Activated T-cell treated with anti-CD3 and anti-CD28 coated beads, Interleukin-2, amount 50 U/mL, for 24 hours (primary cell): ENCODE measurements around the gene F7.
"Not testable (repeated sequence)": the region's sequence is repeated elsewhere in the genome, so short reads cannot be mapped to it uniquely, and the experiment has no call there.

ENCODE experiments used
- DNase-seq: peaks from one replicate; pipeline ENCODE4 v3.0.0-alpha.2; 2020
- H3K27ac Mint-ChIP-seq: 2 replicates; pipeline ENCODE4 v1.8.0; 2020; ENCODE audit warnings: mild to moderate bottlenecking, mixed read lengths
- H3K27me3 Mint-ChIP-seq: 2 replicates; pipeline ENCODE4 v1.8.0; 2020; ENCODE audit warnings: mixed read lengths
- H3K36me3 Mint-ChIP-seq: 2 replicates; pipeline ENCODE4 v1.8.0; 2020; ENCODE audit warnings: low read depth, mixed read lengths
- H3K4me1 Mint-ChIP-seq: 2 replicates; pipeline ENCODE4 v1.8.0; 2020; ENCODE audit warnings: low read depth, mixed read lengths
- H3K4me3 Mint-ChIP-seq: 2 replicates; pipeline ENCODE4 v1.8.0; 2020; ENCODE audit warnings: mild to moderate bottlenecking, moderate library complexity, mixed read lengths
- H3K9me3 Mint-ChIP-seq: 2 replicates; pipeline ENCODE4 v1.8.0; 2020; ENCODE audit warnings: mixed read lengths

Gene F7

DNA sequence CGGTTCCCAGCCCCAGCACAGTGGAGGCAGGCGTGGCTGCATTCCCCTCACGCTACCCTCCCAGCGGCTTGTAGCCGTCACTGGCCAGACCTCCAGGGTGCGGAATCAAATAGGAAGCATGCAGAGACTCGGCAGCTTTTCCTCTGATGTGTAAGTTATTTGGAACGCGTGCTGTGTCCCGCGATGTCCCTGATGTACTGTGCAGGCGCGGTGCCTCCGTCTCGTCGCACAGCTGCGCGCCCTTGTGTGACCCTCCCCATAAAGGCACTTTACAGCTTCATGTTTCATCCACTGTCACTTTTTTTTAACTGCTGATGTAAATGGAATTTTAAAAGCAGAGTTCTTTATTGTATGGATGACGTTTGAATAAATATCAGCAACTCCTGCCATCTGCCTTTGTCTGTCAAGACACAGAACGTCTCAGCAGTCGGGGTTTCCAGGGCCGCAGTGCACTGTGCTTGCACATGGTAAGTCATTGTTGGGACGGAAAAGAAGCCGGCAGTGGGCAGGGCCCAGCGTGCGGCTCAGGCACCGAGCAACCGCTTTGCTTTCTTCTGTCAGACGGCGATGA lies 7.3 kb upstream of the F7 start:
- no peaks in the 10 kb centered on the region for H3K4me1 Mint-ChIP-seq
- no peaks in the 10 kb centered on the region for H3K27me3 Mint-ChIP-seq
- no peak for DNase-seq
- H3K4me3 Mint-ChIP-seq: no peak overlapping the region
- H3K9me3 Mint-ChIP-seq: no peaks in the 10 kb centered on the region
- no peak overlapping the region for H3K27ac Mint-ChIP-seq
- no peaks in the 10 kb centered on the region for H3K36me3 Mint-ChIP-seq

DNA sequence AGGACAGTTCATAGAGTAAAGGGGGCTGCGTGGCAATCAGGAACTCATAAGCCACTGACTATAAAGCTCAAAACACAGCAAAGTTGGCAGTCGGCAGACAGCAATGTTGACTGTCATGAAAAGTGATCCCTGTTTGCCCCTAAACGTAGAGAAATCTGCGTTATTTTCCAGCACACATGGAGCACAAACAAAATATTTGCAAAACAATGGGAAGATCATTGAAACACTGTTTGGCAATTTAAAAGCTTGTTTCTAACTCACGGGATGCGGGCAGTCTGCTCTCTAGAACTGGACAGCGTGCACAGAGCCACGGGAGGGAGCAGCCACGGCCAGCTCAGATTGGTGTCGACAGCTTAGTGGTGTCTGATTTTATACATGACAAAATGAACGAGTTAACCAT lies 6.4 kb upstream of the F7 start:
- H3K27me3 Mint-ChIP-seq: no peaks in the 10 kb centered on the region
- no peak overlapping the region for H3K27ac Mint-ChIP-seq
- no peaks in the 10 kb centered on the region for H3K4me1 Mint-ChIP-seq
- DNase-seq: no peak
- no peaks in the 10 kb centered on the region for H3K36me3 Mint-ChIP-seq
- no peaks in the 10 kb centered on the region for H3K9me3 Mint-ChIP-seq
- no peak overlapping the region for H3K4me3 Mint-ChIP-seq

DNA sequence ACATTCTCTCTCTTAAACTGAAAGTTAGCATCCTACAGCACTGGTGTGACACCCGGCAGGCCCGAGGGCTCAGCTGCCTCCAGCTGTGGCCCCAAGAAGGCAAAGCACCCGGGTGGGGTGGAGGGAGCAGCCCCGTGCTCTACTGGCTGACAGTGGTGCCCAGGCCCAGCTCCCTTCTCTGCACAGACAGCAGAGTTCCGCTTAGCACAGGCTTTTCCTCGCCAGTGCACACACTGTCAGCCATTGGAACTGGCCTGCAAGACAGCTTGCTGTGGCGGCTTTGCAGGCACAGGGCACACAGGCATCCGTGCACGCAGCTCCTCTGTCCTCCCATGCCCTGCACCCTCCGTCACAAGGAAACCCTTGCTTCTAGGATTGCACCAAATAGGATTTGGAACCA lies 3.3 kb upstream of the F7 start:
- not testable (repeated sequence) for H3K27me3 Mint-ChIP-seq, H3K4me3 Mint-ChIP-seq, DNase-seq, H3K36me3 Mint-ChIP-seq, H3K27ac Mint-ChIP-seq, H3K4me1 Mint-ChIP-seq, H3K9me3 Mint-ChIP-seq

DNA sequence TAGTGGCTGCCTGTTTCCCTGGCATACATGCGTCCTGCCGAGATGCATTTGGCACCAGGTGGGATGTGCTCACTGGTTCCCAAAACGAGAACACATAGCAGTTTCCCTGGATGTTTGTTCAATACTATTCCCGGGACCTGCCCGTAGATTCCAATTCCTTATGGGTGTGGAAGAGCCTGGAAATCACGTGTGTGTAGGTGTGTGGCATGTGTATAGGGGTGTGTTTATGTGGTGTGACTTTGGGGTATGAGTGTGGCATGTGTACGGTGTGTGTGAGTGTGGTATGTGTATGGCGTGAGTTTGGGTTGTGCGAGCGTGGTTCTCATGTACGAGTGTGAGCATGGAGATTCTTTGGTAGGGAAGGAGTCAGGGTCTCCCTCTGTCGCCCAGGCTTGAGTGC lies 2.9 kb upstream of the F7 start:
- Mint-ChIP-seq H3K9me3 (no peaks in the 10 kb centered on the region), H3K4me1 (no peaks in the 10 kb centered on the region), H3K36me3 (no peaks in the 10 kb centered on the region), H3K27me3 (no peaks in the 10 kb centered on the region), H3K4me3 (no peak overlapping the region), H3K27ac (no peak overlapping the region)
- no peak for DNase-seq

DNA sequence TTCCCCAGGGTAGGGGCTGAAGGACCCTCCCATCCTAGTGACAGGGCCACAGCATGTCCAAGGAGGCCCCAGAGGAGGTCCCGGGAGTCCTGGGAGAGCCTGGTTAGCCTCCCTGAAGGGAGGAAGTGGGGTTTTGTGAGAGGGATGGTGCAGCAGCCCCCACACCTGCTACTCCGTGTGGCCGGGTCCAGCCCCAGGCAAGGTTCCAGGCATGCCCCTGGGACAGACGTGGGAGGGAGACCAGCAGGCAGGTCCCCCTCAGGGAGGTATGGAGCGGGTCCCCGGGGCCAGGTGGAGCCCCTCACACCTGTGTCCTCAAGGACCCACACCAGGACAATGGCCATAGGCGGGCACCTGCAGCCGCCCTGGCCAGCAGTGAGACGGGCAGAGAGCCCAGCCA lies 1.9 kb upstream of the F7 start:
- no peak overlapping the region for H3K4me3 Mint-ChIP-seq
- H3K9me3 Mint-ChIP-seq: no peaks in the 10 kb centered on the region

DNA sequence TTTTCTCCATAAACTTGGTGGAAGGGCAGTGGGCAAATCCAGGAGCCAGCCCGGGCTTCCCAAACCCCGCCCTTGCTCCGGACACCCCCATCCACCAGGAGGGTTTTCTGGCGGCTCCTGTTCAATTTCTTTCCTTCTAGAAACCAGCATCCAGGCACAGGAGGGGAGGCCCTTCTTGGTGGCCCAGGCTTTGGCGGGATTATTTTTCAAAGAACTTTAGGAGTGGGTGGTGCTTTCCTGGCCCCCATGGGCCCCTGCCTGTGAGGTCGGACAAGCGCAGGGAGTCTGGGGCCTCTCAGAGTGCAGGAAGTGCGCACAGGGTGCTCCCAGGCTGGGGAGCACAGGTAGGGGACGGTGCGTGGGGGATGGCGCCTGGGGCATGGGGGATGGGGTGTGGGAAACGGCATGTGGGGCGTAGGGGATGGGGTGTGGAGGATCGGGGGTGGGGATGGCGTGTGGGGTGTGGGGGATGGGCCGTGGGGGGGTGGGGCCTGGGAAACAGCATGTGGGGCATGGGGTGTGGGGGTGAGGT lies 396 bp downstream of the F7 start:
- peaks cover 5% of the 10 kb centered on the region for H3K27me3 Mint-ChIP-seq
- DNase-seq: no peak
- no peak overlapping the region for H3K4me3 Mint-ChIP-seq
- H3K36me3 Mint-ChIP-seq: no peaks in the 10 kb centered on the region
- no peaks in the 10 kb centered on the region for H3K9me3 Mint-ChIP-seq
- peaks cover 1% of the 10 kb centered on the region for H3K4me1 Mint-ChIP-seq
- H3K27ac Mint-ChIP-seq: no peak overlapping the region

More for the DNA sequence above, 1.9 kb upstream of the F7 start:
- no peak overlapping the region for H3K27ac Mint-ChIP-seq
- H3K27me3 Mint-ChIP-seq: no peaks in the 10 kb centered on the region
- no peaks in the 10 kb centered on the region for H3K36me3 Mint-ChIP-seq
- no peak for DNase-seq
- H3K4me1 Mint-ChIP-seq: no peaks in the 10 kb centered on the region

DNA sequence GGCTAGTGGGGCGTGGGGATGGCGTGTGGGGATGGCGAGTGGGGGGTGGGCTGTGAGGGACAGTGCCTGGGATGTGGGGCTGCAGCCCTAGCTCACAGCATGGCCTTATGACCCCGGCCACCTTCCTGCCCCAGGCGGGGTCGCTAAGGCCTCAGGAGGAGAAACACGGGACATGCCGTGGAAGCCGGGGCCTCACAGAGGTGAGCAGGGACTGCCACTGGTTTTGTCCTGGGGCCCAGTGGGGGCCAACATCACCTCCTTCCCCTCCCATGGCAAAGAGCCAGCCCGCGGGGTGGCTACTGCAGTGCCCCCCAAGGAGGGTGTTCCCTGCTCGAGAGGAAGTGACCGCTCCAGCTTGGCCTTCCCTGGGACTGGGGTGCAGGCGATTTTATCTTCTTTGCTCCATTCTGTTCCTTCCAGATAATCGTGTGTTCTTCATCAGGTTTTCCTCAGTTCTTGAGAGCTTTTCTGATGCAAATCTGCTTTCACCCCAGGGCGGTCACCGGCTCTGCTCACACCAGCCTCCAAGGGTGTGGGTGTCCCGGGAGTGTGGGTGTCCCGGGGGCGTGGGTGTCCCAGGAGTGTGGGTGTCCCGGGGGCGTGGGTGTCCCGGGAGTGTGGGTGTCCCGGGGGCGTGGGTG lies 1.2 kb downstream of the F7 start:
- Mint-ChIP-seq H3K27me3 (peaks cover 6% of the 10 kb centered on the region), H3K4me3 (peak overlapping the region; percentile 53), H3K36me3 (no peaks in the 10 kb centered on the region), H3K27ac (peak overlapping the region; percentile 88), H3K4me1 (peaks cover 2% of the 10 kb centered on the region), H3K9me3 (no peaks in the 10 kb centered on the region)
- no peak for DNase-seq

DNA sequence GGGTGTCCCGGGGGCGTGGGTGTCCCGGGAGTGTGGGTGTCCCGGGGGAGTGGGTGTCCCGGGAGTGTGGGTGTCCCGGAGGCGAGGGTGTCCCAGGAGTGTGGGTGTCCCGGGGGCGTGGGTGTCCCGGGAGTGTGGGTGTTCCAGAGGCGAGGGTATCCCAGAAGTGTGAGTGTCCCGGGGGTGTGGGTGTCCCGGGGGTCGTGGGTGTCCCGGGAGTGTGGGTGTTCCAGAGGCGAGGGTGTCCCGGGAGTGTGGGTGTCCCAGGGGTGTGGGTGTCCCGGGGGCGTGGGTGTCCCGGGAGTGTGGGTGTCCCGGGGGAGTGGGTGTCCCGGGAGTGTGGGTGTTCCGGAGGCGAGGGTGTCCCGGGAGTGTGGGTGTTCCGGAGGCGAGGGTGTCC lies 2.9 kb downstream of the F7 start:
- H3K36me3 Mint-ChIP-seq, H3K9me3 Mint-ChIP-seq, H3K27ac Mint-ChIP-seq, DNase-seq, H3K27me3 Mint-ChIP-seq, H3K4me1 Mint-ChIP-seq, H3K4me3 Mint-ChIP-seq: not testable (repeated sequence)

DNA sequence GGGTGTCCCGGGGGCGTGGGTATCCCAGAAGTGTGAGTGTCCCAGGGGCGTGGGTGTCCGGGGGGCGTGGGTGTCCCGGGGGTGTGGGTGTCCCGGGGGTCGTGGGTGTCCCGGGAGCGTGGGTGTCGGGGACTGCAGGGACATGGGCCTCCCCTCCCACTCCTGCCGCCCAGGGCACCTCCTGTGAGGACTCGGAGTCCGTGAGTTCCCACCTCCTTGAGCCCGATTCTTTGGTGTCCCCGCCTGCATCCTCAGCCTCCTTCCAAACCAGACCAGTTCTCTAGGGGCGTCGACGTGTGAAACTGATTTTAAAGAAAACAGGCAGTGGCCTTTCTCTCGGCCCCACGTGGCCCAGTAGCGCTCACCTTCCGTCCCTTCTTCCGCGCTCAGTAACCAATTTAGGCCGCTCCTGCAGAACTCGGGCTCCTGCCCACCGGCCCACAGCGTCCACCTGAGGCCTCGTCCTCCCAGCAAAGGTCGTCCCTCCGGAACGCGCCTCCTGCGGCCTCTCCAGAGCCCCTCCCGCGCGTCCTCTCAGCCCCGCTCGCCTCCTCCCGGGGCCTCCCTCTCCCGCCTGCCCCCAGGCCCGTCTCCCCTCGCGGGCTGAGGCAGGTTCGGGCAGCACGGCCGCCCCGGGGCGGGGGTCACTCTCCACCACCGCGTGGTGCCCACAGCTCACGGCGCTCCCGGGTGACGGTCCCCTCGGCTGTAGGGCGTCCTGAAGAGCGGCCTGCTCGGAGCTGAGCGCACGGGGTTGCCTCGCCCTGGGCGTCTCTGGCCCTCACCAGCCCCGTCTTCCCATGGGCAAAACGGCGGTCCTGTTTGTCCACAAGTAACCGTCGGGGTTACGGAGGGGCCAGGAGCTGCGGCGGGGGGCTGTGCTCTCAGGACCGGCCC lies 3.8 kb downstream of the F7 start:
- peak overlapping the region; percentile 54 for H3K4me3 Mint-ChIP-seq
- H3K27me3 Mint-ChIP-seq: peaks cover 6% of the 10 kb centered on the region
- no peaks in the 10 kb centered on the region for H3K9me3 Mint-ChIP-seq
- H3K4me1 Mint-ChIP-seq: peaks cover 2% of the 10 kb centered on the region
- H3K36me3 Mint-ChIP-seq: no peaks in the 10 kb centered on the region
- peak overlapping the region; percentile 88 for H3K27ac Mint-ChIP-seq
- DNase-seq: peak; percentile 44

DNA sequence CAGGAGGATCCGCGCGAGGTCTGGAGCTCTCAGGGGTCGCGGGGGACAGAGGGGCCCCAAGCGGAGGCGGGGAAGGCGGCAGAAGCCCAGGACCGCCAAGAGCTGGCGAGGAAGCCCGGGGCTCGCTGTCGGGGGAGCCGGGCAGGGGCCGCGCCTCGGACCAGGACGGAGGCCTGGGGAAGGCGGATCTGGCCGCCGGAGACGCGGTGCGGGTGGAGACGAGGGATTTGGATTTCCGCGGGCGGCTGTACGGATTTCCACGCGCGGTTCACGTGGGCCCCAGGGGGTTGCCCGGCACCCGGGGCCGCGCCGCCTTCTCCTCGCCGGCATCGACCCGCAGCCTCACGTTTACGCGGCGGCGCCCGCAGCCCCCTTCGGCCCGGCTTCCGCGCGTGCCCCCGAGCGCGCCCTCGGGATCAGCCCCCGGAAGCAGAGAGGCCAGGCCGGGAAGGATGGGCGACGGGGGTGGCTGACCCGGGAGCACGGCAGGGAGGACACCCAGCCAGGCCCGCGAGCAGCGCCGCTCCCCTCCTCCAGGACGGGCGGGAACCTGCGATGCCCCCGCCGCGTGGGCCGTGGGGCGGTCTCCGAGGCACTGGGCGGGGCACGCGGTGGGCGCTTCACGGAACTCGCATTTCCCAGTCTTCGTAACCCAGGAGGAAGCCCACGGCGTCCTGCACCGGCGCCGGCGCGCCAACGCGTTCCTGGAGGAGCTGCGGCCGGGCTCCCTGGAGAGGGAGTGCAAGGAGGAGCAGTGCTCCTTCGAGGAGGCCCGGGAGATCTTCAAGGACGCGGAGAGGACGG lies 4.7 kb downstream of the F7 start:
- DNase-seq: peak; percentile 68
- H3K27me3 Mint-ChIP-seq: peaks cover 6% of the 10 kb centered on the region
- H3K9me3 Mint-ChIP-seq: no peaks in the 10 kb centered on the region
- peak overlapping the region; percentile 42 for H3K4me3 Mint-ChIP-seq
- H3K27ac Mint-ChIP-seq: no peak overlapping the region
- peaks cover 2% of the 10 kb centered on the region for H3K4me1 Mint-ChIP-seq
- no peaks in the 10 kb centered on the region for H3K36me3 Mint-ChIP-seq

DNA sequence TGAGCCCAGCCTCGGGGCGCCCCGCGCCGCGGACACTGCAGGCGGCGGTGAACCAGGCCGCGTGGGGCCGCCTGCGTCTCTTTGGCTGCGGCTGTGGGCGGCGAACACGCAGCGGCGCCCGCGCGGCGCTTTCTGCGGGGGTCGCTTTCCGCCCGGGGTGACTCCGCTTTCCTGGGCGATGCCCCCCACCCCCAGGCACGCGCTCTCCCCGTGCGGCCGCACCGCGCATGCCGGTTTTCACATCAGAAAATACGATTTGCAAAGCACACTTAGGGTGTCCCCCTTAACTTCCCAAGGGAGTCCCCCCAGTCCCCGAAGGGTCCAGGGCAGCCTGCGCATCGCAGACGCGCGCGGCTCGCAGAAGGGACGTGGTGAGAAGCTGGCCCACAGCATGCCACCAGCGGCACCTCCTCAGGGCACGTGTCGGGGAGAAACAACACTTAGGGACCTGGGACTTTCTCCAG lies 5.3 kb downstream of the F7 start:
- no peak for DNase-seq
- peaks cover 2% of the 10 kb centered on the region for H3K4me1 Mint-ChIP-seq
- no peaks in the 10 kb centered on the region for H3K9me3 Mint-ChIP-seq
- H3K36me3 Mint-ChIP-seq: no peaks in the 10 kb centered on the region
- peak overlapping the region; percentile 42 for H3K4me3 Mint-ChIP-seq
- H3K27me3 Mint-ChIP-seq: peaks cover 6% of the 10 kb centered on the region
- no peak overlapping the region for H3K27ac Mint-ChIP-seq

DNA sequence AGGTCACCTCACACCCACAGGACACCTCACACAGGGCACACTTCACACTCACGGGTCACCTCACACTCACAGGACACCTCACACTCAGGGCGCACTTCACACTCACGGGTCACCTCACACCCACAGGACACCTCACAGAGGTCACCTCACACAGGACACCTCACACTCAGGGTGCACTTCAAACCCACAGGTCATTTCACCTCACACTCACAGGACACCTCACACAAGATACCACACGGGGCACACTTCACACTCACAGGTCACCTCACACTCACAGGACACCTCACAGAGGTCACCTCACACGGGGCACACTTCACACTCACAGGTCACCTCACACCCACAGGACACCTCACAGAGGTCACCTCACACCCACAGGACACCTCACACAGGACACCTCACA lies 6.2 kb downstream of the F7 start:
- H3K27ac Mint-ChIP-seq, H3K27me3 Mint-ChIP-seq, H3K9me3 Mint-ChIP-seq, H3K4me3 Mint-ChIP-seq, H3K4me1 Mint-ChIP-seq, DNase-seq, H3K36me3 Mint-ChIP-seq: not testable (repeated sequence)

DNA sequence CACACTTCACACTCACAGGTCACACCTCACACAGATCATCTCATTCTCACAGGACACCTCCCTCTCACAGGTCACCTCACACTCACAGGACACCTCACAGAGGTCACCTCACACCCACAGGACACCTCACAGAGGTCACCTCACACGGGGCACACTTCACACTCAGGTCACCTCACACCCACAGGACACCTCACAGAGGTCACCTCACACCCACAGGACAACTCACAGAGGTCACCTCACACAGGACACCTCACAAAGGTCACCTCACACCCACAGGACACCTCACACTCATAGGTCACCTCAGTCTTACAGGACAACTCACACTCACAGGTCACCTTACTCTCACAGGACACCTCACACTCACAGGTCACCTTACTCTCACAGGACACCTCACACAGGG lies 6.9 kb downstream of the F7 start:
- H3K4me3 Mint-ChIP-seq, H3K9me3 Mint-ChIP-seq, H3K27me3 Mint-ChIP-seq, DNase-seq, H3K4me1 Mint-ChIP-seq, H3K27ac Mint-ChIP-seq, H3K36me3 Mint-ChIP-seq: not testable (repeated sequence)
